ENCODE data around the gene OR7G2.
"Not testable (repeated sequence)": the region's sequence is repeated elsewhere in the genome, so short reads cannot be mapped to it uniquely, and the experiment has no call there.

The OR7G2 gene

GRCh38 chr19:9058905-9059667, 48.2 kb downstream of the OR7G2 start:
- no peaks in the 10 kb centered on the region for H3K27me3 ChIP-seq (replicated peaks in 2 of 5; ENCODE audit: control insufficient read depth in 4 of 5, insufficient read depth in 5 of 5, low read length in 4 of 5)
- DNase-seq = no peak
- WGBS (ENCODE audit: insufficient coverage) = 87% methylated on average over 8 of the region's 12 CpGs
- CTCF ChIA-PET = no interaction called here
- no peaks in the 10 kb centered on the region for H3K36me3 ChIP-seq (ENCODE audit: control insufficient read depth in 4 of 4, insufficient read depth in 4 of 4, low read length in 3 of 4)
- H3K4me3 ChIP-seq (ENCODE audit: control insufficient read depth in 1 of 7, extremely low read depth in 1 of 7, insufficient read depth in 4 of 7, low read depth in 2 of 7, low read length in 6 of 7) = no peak overlapping the region
- peaks cover 0 to 4% (median 0%) of the 10 kb centered on the region in 4 experiments for H3K4me1 ChIP-seq (ENCODE audit: control extremely low read depth in 1 of 4, control insufficient read depth in 4 of 4, insufficient read depth in 4 of 4, low read length in 3 of 4)
- POLR2A ChIA-PET = no interaction called here
- no peak overlapping the region for H3K27ac ChIP-seq (ENCODE audit: insufficient read depth in 1 of 2, low read depth in 1 of 2, low read length in 2 of 2, poor library complexity in 1 of 2, severe bottlenecking in 2 of 2)
- no peaks in the 10 kb centered on the region for H3K9me3 ChIP-seq (ENCODE audit: control extremely low read depth in 1 of 5, control insufficient read depth in 4 of 5, insufficient read depth in 2 of 5, low read depth in 1 of 5, low read length in 4 of 5)

DNA sequence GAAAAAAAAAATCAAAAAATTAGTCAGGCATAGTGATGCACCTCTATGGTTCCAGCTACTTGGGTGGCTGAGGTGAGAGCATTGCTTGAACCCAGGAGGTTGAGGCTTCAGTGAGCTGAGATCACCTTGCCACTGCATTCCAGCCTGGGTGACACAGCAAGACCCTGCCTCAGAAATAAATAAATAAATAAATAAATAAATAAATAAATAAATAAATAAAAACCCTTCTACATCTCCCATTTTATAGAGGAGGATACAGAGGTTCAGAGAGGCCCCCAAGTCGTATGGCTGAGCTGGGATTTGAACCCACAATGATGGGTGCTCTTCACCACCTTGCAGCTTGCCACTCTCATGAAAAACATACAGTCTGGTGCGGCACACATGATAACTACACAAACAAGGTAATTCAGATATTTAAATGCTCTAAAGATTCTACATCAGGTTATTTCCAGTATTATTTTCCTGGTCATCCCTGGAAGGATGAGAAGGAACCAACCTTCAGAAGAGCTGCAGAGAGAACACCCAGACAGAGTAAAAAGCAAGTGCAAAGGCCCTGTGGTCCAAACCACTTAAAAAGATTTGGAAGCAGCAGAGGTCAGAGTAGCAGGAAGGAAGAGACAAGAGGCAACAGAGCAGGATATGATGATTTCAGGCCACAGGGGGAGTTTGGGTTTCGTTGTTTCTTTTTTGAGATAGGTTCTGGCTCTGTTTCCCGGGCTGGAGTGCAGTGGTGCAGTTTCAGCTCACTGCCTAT, 49.6 kb downstream of the OR7G2 start:
- H3K27ac ChIP-seq (ENCODE audit: insufficient read depth in 1 of 2, low read depth in 1 of 2, low read length in 2 of 2, poor library complexity in 1 of 2, severe bottlenecking in 2 of 2) = no peak overlapping the region
- H3K4me1 ChIP-seq (ENCODE audit: control extremely low read depth in 1 of 4, control insufficient read depth in 4 of 4, insufficient read depth in 4 of 4, low read length in 3 of 4) = peaks cover 0 to 4% (median 0%) of the 10 kb centered on the region in 4 experiments
- no peak for DNase-seq
- CTCF ChIA-PET = interaction anchor here (0.6 kb wide), 1 partner anchor 295 kb away, joined by 3 read pairs; no protein-coding TSS in a partner anchor
- H3K4me3 ChIP-seq (ENCODE audit: control insufficient read depth in 1 of 7, extremely low read depth in 1 of 7, insufficient read depth in 4 of 7, low read depth in 2 of 7, low read length in 6 of 7) = no peak overlapping the region
- WGBS (ENCODE audit: insufficient coverage) = 86% methylated on average over 2 of the region's 4 CpGs
- H3K36me3 ChIP-seq (ENCODE audit: control insufficient read depth in 4 of 4, insufficient read depth in 4 of 4, low read length in 3 of 4) = no peaks in the 10 kb centered on the region
- H3K27me3 ChIP-seq (replicated peaks in 2 of 5; ENCODE audit: control insufficient read depth in 4 of 5, insufficient read depth in 5 of 5, low read length in 4 of 5) = no peaks in the 10 kb centered on the region
- POLR2A ChIA-PET = no interaction called here
- no peaks in the 10 kb centered on the region for H3K9me3 ChIP-seq (ENCODE audit: control extremely low read depth in 1 of 5, control insufficient read depth in 4 of 5, insufficient read depth in 2 of 5, low read depth in 1 of 5, low read length in 4 of 5)

- CTCF ChIA-PET; H3K27me3 ChIP-seq (replicated peaks in 2 of 5; ENCODE audit: control insufficient read depth in 4 of 5, insufficient read depth in 5 of 5, low read length in 4 of 5); H3K4me3 ChIP-seq (ENCODE audit: control insufficient read depth in 1 of 7, extremely low read depth in 1 of 7, insufficient read depth in 4 of 7, low read depth in 2 of 7, low read length in 6 of 7); POLR2A ChIA-PET; H3K9me3 ChIP-seq (ENCODE audit: control extremely low read depth in 1 of 5, control insufficient read depth in 4 of 5, insufficient read depth in 2 of 5, low read depth in 1 of 5, low read length in 4 of 5); DNase-seq; H3K4me1 ChIP-seq (ENCODE audit: control extremely low read depth in 1 of 4, control insufficient read depth in 4 of 4, insufficient read depth in 4 of 4, low read length in 3 of 4); H3K36me3 ChIP-seq (ENCODE audit: control insufficient read depth in 4 of 4, insufficient read depth in 4 of 4, low read length in 3 of 4); H3K27ac ChIP-seq (ENCODE audit: insufficient read depth in 1 of 2, low read depth in 1 of 2, low read length in 2 of 2, poor library complexity in 1 of 2, severe bottlenecking in 2 of 2): not testable (repeated sequence)
- WGBS (ENCODE audit: insufficient coverage) = 96% methylated on average over 5 of the region's 9 CpGs
Measured at GRCh38 chr19:9056131-9056530, 51.1 kb downstream of the OR7G2 start.

DNA sequence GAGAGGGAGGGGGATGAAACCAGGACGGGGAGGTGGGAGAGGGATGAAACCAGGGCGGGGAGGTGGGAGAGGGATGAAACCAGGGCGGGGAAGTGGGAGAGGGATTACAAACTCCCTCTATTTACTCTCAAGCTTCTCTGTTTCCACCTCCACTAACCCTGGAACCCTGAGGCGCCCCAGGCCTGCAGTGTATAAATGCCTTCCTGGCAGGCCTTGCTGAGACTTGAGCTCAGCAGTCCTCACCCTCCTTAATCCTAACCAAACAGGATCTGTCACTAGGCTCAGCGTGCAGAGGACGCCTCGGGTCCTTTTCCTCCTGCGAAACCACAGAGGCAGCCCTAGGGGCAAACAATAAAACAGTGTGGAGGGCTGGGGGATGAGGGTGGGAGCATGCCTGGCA, 52.5 kb downstream of the OR7G2 start:
- CTCF ChIA-PET = no interaction called here
- POLR2A ChIA-PET = no interaction called here
- H3K36me3 ChIP-seq (ENCODE audit: control insufficient read depth in 4 of 4, insufficient read depth in 4 of 4, low read length in 3 of 4) = no peaks in the 10 kb centered on the region

GRCh38 chr19:9054207-9054606, 53.1 kb downstream of the OR7G2 start:
- Histone ChIP-seq H3K9me3 (ENCODE audit: control extremely low read depth in 1 of 5, control insufficient read depth in 4 of 5, insufficient read depth in 2 of 5, low read depth in 1 of 5, low read length in 4 of 5) (no peaks in the 10 kb centered on the region), H3K27me3 (replicated peaks in 2 of 5; ENCODE audit: control insufficient read depth in 4 of 5, insufficient read depth in 5 of 5, low read length in 4 of 5) (no peaks in the 10 kb centered on the region), H3K36me3 (ENCODE audit: control insufficient read depth in 4 of 4, insufficient read depth in 4 of 4, low read length in 3 of 4) (no peaks in the 10 kb centered on the region), H3K27ac (ENCODE audit: insufficient read depth in 1 of 2, low read depth in 1 of 2, low read length in 2 of 2, poor library complexity in 1 of 2, severe bottlenecking in 2 of 2) (no peak overlapping the region), H3K4me1 (ENCODE audit: control extremely low read depth in 1 of 4, control insufficient read depth in 4 of 4, insufficient read depth in 4 of 4, low read length in 3 of 4) (peaks cover 0 to 4% (median 0%) of the 10 kb centered on the region in 4 experiments), H3K4me3 (ENCODE audit: control insufficient read depth in 1 of 7, extremely low read depth in 1 of 7, insufficient read depth in 4 of 7, low read depth in 2 of 7, low read length in 6 of 7) (no peak overlapping the region)
- ChIA-PET POLR2A (no interaction called here), CTCF (no interaction called here)
- no peak for DNase-seq
- 100% methylated on average over 7 of the region's 8 CpGs for WGBS (ENCODE audit: insufficient coverage)

More for the DNA sequence above, 52.5 kb downstream of the OR7G2 start:
- Histone ChIP-seq H3K4me1 (ENCODE audit: control extremely low read depth in 1 of 4, control insufficient read depth in 4 of 4, insufficient read depth in 4 of 4, low read length in 3 of 4) (peaks cover 0 to 4% (median 0%) of the 10 kb centered on the region in 4 experiments), H3K9me3 (ENCODE audit: control extremely low read depth in 1 of 5, control insufficient read depth in 4 of 5, insufficient read depth in 2 of 5, low read depth in 1 of 5, low read length in 4 of 5) (no peaks in the 10 kb centered on the region), H3K27me3 (replicated peaks in 2 of 5; ENCODE audit: control insufficient read depth in 4 of 5, insufficient read depth in 5 of 5, low read length in 4 of 5) (no peaks in the 10 kb centered on the region), H3K27ac (ENCODE audit: insufficient read depth in 1 of 2, low read depth in 1 of 2, low read length in 2 of 2, poor library complexity in 1 of 2, severe bottlenecking in 2 of 2) (no peak overlapping the region), H3K4me3 (ENCODE audit: control insufficient read depth in 1 of 7, extremely low read depth in 1 of 7, insufficient read depth in 4 of 7, low read depth in 2 of 7, low read length in 6 of 7) (no peak overlapping the region)
- 5% methylated on average over 3 of the region's 8 CpGs for WGBS (ENCODE audit: insufficient coverage)
- no peak for DNase-seq

- H3K4me3 ChIP-seq (ENCODE audit: control insufficient read depth in 1 of 7, extremely low read depth in 1 of 7, insufficient read depth in 4 of 7, low read depth in 2 of 7, low read length in 6 of 7); POLR2A ChIA-PET; CTCF ChIA-PET; H3K27ac ChIP-seq (ENCODE audit: insufficient read depth in 1 of 2, low read depth in 1 of 2, low read length in 2 of 2, poor library complexity in 1 of 2, severe bottlenecking in 2 of 2); H3K9me3 ChIP-seq (ENCODE audit: control extremely low read depth in 1 of 5, control insufficient read depth in 4 of 5, insufficient read depth in 2 of 5, low read depth in 1 of 5, low read length in 4 of 5); H3K36me3 ChIP-seq (ENCODE audit: control insufficient read depth in 4 of 4, insufficient read depth in 4 of 4, low read length in 3 of 4); H3K4me1 ChIP-seq (ENCODE audit: control extremely low read depth in 1 of 4, control insufficient read depth in 4 of 4, insufficient read depth in 4 of 4, low read length in 3 of 4); H3K27me3 ChIP-seq (replicated peaks in 2 of 5; ENCODE audit: control insufficient read depth in 4 of 5, insufficient read depth in 5 of 5, low read length in 4 of 5); DNase-seq: not testable (repeated sequence)
- 99% methylated on average over 6 of the region's 6 CpGs for WGBS (ENCODE audit: insufficient coverage)
Measured at GRCh38 chr19:9053674-9054073, 53.6 kb downstream of the OR7G2 start.

GRCh38 chr19:9052894-9053293, 54.4 kb downstream of the OR7G2 start:
- Histone ChIP-seq H3K9me3 (ENCODE audit: control extremely low read depth in 1 of 5, control insufficient read depth in 4 of 5, insufficient read depth in 2 of 5, low read depth in 1 of 5, low read length in 4 of 5) (no peaks in the 10 kb centered on the region), H3K36me3 (ENCODE audit: control insufficient read depth in 4 of 4, insufficient read depth in 4 of 4, low read length in 3 of 4) (no peaks in the 10 kb centered on the region), H3K27ac (ENCODE audit: insufficient read depth in 1 of 2, low read depth in 1 of 2, low read length in 2 of 2, poor library complexity in 1 of 2, severe bottlenecking in 2 of 2) (no peak overlapping the region), H3K27me3 (replicated peaks in 2 of 5; ENCODE audit: control insufficient read depth in 4 of 5, insufficient read depth in 5 of 5, low read length in 4 of 5) (no peaks in the 10 kb centered on the region), H3K4me1 (ENCODE audit: control extremely low read depth in 1 of 4, control insufficient read depth in 4 of 4, insufficient read depth in 4 of 4, low read length in 3 of 4) (peaks cover 0 to 4% (median 0%) of the 10 kb centered on the region in 4 experiments), H3K4me3 (ENCODE audit: control insufficient read depth in 1 of 7, extremely low read depth in 1 of 7, insufficient read depth in 4 of 7, low read depth in 2 of 7, low read length in 6 of 7) (no peak overlapping the region)
- ChIA-PET CTCF (no interaction called here), POLR2A (no interaction called here)
- 100% methylated on average over 1 of the region's 4 CpGs for WGBS (ENCODE audit: insufficient coverage)
- DNase-seq = no peak

All from common myeloid progenitor, CD34-positive (primary cell).